LNCaP clone FGC (cell line): ENCODE measurements around the gene IL9.

Experiments used
- DNase-seq: peaks from one replicate; pipeline ENCODE4 v3.0.0-alpha.2; 2011; ENCODE audit warnings: low read depth
- H3K4me3 ChIP-seq: 2 replicates; pipeline ENCODE4 v1.5.1; 2011; ENCODE audit warnings: mild to moderate bottlenecking, low read depth, low read length, control low read depth
- TF ChIP-seq, protein P1 (sequence below): IDR thresholded peaks from 2 replicates; pipeline ENCODE4 v1.5.1; 2012; ENCODE audit warnings: mild to moderate bottlenecking; ENCODE audit not compliant: control insufficient read depth, insufficient read depth; ENCODE audit errors: extremely low read depth

Gene IL9

DNA sequence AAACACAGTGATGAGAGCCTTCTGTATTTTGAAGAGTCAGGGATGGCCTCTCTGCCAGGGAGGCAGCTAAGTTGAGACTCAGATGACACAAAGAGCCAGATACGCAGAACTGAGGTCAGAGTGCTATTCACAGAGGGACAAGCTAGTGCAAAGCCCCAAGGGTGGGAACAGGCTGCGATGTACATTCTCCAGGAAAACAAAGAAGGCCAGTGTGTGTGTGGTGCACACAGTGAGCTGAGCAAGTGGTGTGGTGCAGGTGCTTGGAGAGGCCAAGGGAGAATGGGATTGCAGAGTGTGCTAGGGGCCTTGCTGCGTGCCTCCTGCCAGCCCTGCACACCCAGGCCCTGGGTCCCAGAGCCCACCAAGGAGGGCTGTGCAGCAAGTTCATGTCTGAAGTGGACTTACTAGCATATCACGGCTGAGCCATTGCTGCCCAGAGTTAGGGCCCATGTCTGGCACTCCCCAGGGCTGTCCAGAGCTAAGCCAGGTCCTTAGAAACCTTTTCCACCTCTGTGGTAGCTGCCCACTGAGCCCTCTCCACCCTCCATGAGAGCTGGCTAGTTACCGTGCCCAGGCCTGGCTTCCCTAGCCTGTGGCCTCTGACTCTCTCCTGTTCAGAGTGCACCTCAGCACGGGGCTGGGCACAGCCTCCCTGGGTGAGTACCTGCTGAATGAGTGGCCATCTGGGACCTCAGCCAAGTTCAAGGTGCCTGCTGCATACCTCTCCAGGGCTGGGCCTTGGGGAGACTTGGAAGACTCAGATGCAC, 51.9 kb downstream of the IL9 start:
- no peak for DNase-seq
- H3K4me3 ChIP-seq = no peak overlapping the region
- TF ChIP-seq, protein P1, sequence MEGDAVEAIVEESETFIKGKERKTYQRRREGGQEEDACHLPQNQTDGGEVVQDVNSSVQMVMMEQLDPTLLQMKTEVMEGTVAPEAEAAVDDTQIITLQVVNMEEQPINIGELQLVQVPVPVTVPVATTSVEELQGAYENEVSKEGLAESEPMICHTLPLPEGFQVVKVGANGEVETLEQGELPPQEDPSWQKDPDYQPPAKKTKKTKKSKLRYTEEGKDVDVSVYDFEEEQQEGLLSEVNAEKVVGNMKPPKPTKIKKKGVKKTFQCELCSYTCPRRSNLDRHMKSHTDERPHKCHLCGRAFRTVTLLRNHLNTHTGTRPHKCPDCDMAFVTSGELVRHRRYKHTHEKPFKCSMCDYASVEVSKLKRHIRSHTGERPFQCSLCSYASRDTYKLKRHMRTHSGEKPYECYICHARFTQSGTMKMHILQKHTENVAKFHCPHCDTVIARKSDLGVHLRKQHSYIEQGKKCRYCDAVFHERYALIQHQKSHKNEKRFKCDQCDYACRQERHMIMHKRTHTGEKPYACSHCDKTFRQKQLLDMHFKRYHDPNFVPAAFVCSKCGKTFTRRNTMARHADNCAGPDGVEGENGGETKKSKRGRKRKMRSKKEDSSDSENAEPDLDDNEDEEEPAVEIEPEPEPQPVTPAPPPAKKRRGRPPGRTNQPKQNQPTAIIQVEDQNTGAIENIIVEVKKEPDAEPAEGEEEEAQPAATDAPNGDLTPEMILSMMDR = no peak

GRCh38 chr5:135842737-135843136, 52.9 kb downstream of the IL9 start:
- DNase-seq = no peak
- H3K4me3 ChIP-seq = no peak overlapping the region
- TF ChIP-seq, protein P1 = no peak
